AG09309 (cell line): ENCODE data around the gene KRTAP5-1.
A peak's percentile ranks its signal among the peaks of the same experiment; 100 is the strongest.

Source experiments
- DNase-seq: peaks from one replicate; pipeline ENCODE4 v3.0.0-alpha.2; 2010; ENCODE audit warnings: low read depth
- H3K4me3 ChIP-seq: 2 replicates; pipeline ENCODE4 v1.5.1; 2011; ENCODE audit warnings: mild to moderate bottlenecking, low read depth, low read length, moderate library complexity; ENCODE audit not compliant: control insufficient read depth
- CTCF ChIP-seq: IDR thresholded peaks from 2 replicates; pipeline ENCODE4 v1.5.1; 2011; ENCODE audit warnings: mild to moderate bottlenecking, low read depth, low read length, inconsistent platforms; ENCODE audit not compliant: insufficient read depth, control insufficient read depth; ENCODE audit errors: missing control alignments

Gene KRTAP5-1

GRCh38 chr11:1553808-1554594 is 31.1 kb downstream of the KRTAP5-1 start:
- TF ChIP-seq CTCF = no peak
- H3K4me3 ChIP-seq = no peak overlapping the region
- DNase-seq = no peak

- no peak overlapping the region for H3K4me3 ChIP-seq
- no peak for DNase-seq
- TF ChIP-seq CTCF = no peak
These were observed 35.4 kb downstream of the KRTAP5-1 start for GRCh38 chr11:1549338-1550330.

GRCh38 chr11:1548221-1549070 is 36.6 kb downstream of the KRTAP5-1 start:
- DNase-seq = peak; percentile 7
- H3K4me3 ChIP-seq = peak overlapping the region; percentile 7

GRCh38 chr11:1547467-1548098 is 37.5 kb downstream of the KRTAP5-1 start:
- no peak for DNase-seq
- no peak overlapping the region for H3K4me3 ChIP-seq
- TF ChIP-seq CTCF = no peak

More at GRCh38 chr11:1548221-1549070, 36.6 kb downstream of the KRTAP5-1 start:
- TF ChIP-seq CTCF = no peak

GRCh38 chr11:1546536-1547466 is 38.3 kb downstream of the KRTAP5-1 start:
- peak; percentile 24 for TF ChIP-seq CTCF
- DNase-seq = no peak
- H3K4me3 ChIP-seq = no peak overlapping the region; the same call in 1 of the 2 replicates
